A673 (cell line): ENCODE data around the gene PBXIP1.

Experiments used
- CTCF ChIP-seq: fragments of 300-800, 200-600 bp; sonication (generic); conservative IDR thresholded peaks from 2 replicates; pipeline ENCODE4 v1.5.1; 2017; ENCODE audit warnings: low read depth, mild to moderate bottlenecking, antibody characterized with exemption, low read length, moderate library complexity, mixed read lengths
- EZH2 ChIP-seq: fragments of 200-600 bp; sonication (generic); IDR thresholded peaks from 2 replicates; pipeline ENCODE4 v1.6.1; 2017; ENCODE audit warnings: borderline replicate concordance, low read depth, mild to moderate bottlenecking, mixed read lengths, antibody characterized with exemption, low read length; ENCODE audit not compliant: poor library complexity, severe bottlenecking

- TF ChIP-seq CTCF (no peak), EZH2 (no peak)
Measured at GRCh38 chr1:154953611-154954038, 2.3 kb downstream of the PBXIP1 start.
